Hematopoietic multipotent progenitor cell treated with erythropoietin and hydrocortisone succinate and interleukin-3 and kit ligand, for 17 days (in vitro differentiated cells): ENCODE results near the gene NLGN4Y.

Source experiments
- DNase-seq: peaks from one replicate; pipeline ENCODE4 v3.0.0-alpha.2; 2015; ENCODE audit warnings: low spot score

Gene NLGN4Y

GRCh38 chrY:14524272-14525231 is at the start of gene NLGN4Y:
TSS of gene NLGN4Y (plus strand) at chrY:14524529. CDS start at chrY:14622120, 97,591 bp downstream.
- no peak for DNase-seq

GRCh38 chrY:14485935-14486334 is 38.4 kb upstream of the NLGN4Y start:
- no peak for DNase-seq

GRCh38 chrY:14490226-14490625 is 34.1 kb upstream of the NLGN4Y start:
- DNase-seq: no peak

GRCh38 chrY:14498071-14498470 is 26.3 kb upstream of the NLGN4Y start:
- DNase-seq: no peak

- DNase-seq: no peak
Observed at GRCh38 chrY:14504592-14504991, 19.7 kb upstream of the NLGN4Y start.

GRCh38 chrY:14522379-14522950 is 1.9 kb upstream of the NLGN4Y start:
- no peak for DNase-seq

GRCh38 chrY:14523491-14524271 is 648 bp upstream of the NLGN4Y start:
- DNase-seq: no peak

- DNase-seq: no peak
Observed at GRCh38 chrY:14525315-14525714, 986 bp downstream of the NLGN4Y start.

GRCh38 chrY:14528361-14528760 is 4.0 kb downstream of the NLGN4Y start:
- no peak for DNase-seq

GRCh38 chrY:14536703-14537102 is 12.4 kb downstream of the NLGN4Y start:
- no peak for DNase-seq

- no peak for DNase-seq
Observed at GRCh38 chrY:14543506-14543905, 19.2 kb downstream of the NLGN4Y start.

- no peak for DNase-seq
Observed at GRCh38 chrY:14581294-14581693, 57.0 kb downstream of the NLGN4Y start.

GRCh38 chrY:14586725-14587124 is 62.4 kb downstream of the NLGN4Y start:
- DNase-seq: no peak

GRCh38 chrY:14601372-14601771 is 77.0 kb downstream of the NLGN4Y start:
- no peak for DNase-seq

- DNase-seq: no peak
Observed at GRCh38 chrY:14617625-14618024, 93.3 kb downstream of the NLGN4Y start.

- DNase-seq: no peak
Observed at GRCh38 chrY:14618513-14618912, 94.2 kb downstream of the NLGN4Y start.

- DNase-seq: no peak
Observed at GRCh38 chrY:14628208-14628607, 103.9 kb downstream of the NLGN4Y start.

GRCh38 chrY:14631676-14632075 is 107.3 kb downstream of the NLGN4Y start:
- no peak for DNase-seq

GRCh38 chrY:14633718-14634117 is 109.4 kb downstream of the NLGN4Y start:
- DNase-seq: no peak

- DNase-seq: no peak
Observed at GRCh38 chrY:14634954-14635353, 110.6 kb downstream of the NLGN4Y start.

- no peak for DNase-seq
Observed at GRCh38 chrY:14637551-14637950, 113.2 kb downstream of the NLGN4Y start.

GRCh38 chrY:14641853-14642252 is 117.5 kb downstream of the NLGN4Y start:
- DNase-seq: no peak
